ENCODE measurements around the gene LCN2. TPM values are rescaled to one million over a fixed set of nuclear protein-coding genes. Genes with fewer than 3 reads are reported as not detected.

LCN2 gene
- total and polyA plus RNA-seq, 10 of the 15 experiments (the other 5 are each of a cell fraction or from before 2014, with no cell fraction given) = not detected

DNA sequence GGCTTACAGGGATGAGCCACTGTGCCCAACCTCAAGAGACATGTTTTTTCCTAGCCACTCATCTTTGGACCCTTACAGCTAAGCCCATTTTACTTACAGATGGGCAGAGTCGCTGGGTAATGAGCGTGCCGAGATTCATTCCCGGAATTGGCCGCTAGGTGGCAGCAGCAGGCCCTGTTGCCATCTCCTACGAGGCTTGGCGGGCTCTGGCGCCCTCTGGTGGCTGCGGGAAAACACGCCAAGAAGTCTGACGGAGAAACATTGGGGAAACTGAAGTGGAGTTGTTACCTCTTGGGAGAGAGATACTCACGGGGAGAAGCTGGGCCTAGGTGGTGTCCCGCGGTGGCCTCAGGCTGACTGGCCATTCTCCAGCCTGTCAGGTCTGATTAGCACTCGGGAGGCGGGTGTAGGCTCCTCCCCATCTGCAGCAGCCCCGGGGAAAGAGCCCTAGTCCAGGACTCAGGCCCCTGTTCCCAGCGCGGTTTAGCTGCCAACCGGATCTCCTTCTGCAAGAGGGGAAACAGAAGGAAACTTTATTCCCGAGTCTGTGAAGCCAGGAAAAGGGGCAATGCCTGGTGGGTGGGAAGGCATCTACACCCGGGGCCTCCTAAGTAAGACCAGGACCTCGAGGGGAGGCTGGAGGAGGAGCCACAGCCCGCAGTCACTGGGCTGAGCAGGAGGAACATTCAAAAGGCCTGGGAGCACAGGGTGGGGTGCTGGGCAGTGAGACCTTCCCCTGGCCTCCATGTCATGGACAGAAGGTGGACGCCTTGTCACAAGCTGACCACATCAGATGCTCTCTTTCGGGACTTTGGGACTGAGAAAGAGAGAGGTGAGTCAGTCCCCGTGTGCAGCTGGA, 31.4 kb upstream of the LCN2 start (continued):
- TF ChIP-seq, protein P1, sequence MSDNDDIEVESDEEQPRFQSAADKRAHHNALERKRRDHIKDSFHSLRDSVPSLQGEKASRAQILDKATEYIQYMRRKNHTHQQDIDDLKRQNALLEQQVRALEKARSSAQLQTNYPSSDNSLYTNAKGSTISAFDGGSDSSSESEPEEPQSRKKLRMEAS (IDR thresholded peaks at IDR 0.05; ENCODE audit: low read depth, low read length) = 0 out of 2 replicates have a peak, but pooled peaks have one; percentile 38
- TF ChIP-seq HSF1 (IDR thresholded peaks at IDR 0.05; ENCODE audit: low read depth, low read length) (0 out of 2 replicates have a peak, but pooled peaks have one; percentile 65), HDAC6 (IDR thresholded peaks at IDR 0.05; ENCODE audit: unreplicated experiment) (no peak), E2F4 (IDR thresholded peaks at IDR 0.05; ENCODE audit: low read depth, low read length) (peak; percentile 59; the same call in 1 of the 2 replicates), BCL11A (IDR thresholded peaks at IDR 0.05; ENCODE audit: low read depth, low read length) (peak; percentile 8; the same call in 1 of the 2 replicates), FOXM1 (IDR thresholded peaks at IDR 0.05; ENCODE audit: low read depth, low read length) (peak; percentile 75), MEF2A (IDR thresholded peaks at IDR 0.05; ENCODE audit: insufficient read depth, low read depth, low read length) (0 out of 2 replicates have a peak, but pooled peaks have one; percentile 50), POLR2AphosphoS2 (IDR thresholded peaks at IDR 0.05; ENCODE audit: low read depth, low read length) (no peak), ZNF217 (IDR thresholded peaks at IDR 0.05) (no peak), MYB (IDR thresholded peaks at IDR 0.05; ENCODE audit: borderline replicate concordance, low read depth, low read length) (no peak), TCF7 (IDR thresholded peaks at IDR 0.05; ENCODE audit: borderline replicate concordance) (no peak), CREM (IDR thresholded peaks at IDR 0.05; ENCODE audit: low read depth) (peak; percentile 75), IRF5 (IDR thresholded peaks at IDR 0.05; ENCODE audit: borderline replicate concordance) (no peak), CBX3 (IDR thresholded peaks at IDR 0.05; ENCODE audit: borderline replicate concordance, low read depth) (no peak), NFYB (IDR thresholded peaks at IDR 0.05; ENCODE audit: insufficient read depth, low read depth, low read length) (no peak), CEBPB (IDR thresholded peaks at IDR 0.05; ENCODE audit: borderline replicate concordance in 1 of 2, low read depth in 2 of 2, low read length in 2 of 2) (peak in 1 of 2 experiments; percentile 27; a peak in 1 of 4 replicates), NFIC (IDR thresholded peaks at IDR 0.05; ENCODE audit: low read depth, low read length) (no peak)
- TF ChIP-seq, protein P2, sequence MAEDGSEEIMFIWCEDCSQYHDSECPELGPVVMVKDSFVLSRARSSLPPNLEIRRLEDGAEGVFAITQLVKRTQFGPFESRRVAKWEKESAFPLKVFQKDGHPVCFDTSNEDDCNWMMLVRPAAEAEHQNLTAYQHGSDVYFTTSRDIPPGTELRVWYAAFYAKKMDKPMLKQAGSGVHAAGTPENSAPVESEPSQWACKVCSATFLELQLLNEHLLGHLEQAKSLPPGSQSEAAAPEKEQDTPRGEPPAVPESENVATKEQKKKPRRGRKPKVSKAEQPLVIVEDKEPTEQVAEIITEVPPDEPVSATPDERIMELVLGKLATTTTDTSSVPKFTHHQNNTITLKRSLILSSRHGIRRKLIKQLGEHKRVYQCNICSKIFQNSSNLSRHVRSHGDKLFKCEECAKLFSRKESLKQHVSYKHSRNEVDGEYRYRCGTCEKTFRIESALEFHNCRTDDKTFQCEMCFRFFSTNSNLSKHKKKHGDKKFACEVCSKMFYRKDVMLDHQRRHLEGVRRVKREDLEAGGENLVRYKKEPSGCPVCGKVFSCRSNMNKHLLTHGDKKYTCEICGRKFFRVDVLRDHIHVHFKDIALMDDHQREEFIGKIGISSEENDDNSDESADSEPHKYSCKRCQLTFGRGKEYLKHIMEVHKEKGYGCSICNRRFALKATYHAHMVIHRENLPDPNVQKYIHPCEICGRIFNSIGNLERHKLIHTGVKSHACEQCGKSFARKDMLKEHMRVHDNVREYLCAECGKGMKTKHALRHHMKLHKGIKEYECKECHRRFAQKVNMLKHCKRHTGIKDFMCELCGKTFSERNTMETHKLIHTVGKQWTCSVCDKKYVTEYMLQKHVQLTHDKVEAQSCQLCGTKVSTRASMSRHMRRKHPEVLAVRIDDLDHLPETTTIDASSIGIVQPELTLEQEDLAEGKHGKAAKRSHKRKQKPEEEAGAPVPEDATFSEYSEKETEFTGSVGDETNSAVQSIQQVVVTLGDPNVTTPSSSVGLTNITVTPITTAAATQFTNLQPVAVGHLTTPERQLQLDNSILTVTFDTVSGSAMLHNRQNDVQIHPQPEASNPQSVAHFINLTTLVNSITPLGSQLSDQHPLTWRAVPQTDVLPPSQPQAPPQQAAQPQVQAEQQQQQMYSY (CRISPR knock-in tag; IDR thresholded peaks at IDR 0.05) = no peak

Data from GM12878 (cell line).